Activated naive CD4-positive, alpha-beta T cell treated with anti-CD3 and anti-CD28 coated beads, Interleukin-2, amount 50 U/mL, for 16 hours (primary cell): ENCODE data around the gene ARHGEF37.
A peak's percentile ranks its signal among the peaks of the same experiment; 100 is the strongest.
"Not testable (repeated sequence)": the region's sequence is repeated elsewhere in the genome, so short reads cannot be mapped to it uniquely, and the experiment has no call there.

Experiments used
- DNase-seq: peaks from one replicate; pipeline ENCODE4 v3.0.0-alpha.2; 2020

Gene ARHGEF37

GRCh38 chr5:149652697-149653096 lies 71.4 kb downstream of the ARHGEF37 start:
- no peak for DNase-seq

DNA sequence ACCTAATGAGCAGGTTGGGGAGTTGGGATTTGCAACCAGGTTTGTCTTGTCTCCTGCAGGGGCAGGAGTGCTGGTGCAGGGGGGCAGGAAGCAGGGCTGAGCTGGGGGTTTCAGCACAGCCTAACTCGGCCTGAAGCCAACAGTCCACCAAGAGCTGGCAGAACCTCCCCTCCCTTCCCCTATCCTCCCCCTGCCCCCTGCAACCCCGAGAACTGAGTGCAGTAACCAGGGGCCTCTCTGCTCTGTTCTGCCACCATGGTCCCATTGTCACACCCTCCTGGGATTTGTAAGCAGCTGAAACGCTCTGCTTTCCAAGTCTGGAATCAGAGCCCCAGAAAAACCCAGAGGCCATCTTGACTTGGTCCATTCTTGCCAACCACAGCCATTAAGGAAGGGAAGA lies 72.9 kb downstream of the ARHGEF37 start:
- no peak for DNase-seq

DNA sequence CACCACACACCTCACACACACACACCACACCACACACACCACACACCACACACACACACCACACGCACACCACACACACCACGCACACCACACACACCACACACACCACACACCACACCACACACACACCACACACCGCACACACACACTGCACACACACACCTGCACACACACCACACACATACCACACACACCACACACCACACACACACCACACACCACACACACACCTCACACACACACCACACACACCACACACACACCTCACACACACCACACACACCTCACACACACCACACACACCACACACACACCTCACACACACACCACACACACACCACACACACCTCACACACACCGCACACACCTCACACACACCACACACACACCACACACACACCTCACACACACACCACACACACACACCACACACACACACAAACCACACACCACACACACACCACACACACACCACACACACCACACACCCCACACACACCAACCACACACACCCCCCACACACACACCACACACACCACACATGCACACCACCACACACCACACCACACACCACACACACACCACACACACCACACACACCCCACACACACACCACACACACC lies 73.7 kb downstream of the ARHGEF37 start:
- no peak for DNase-seq

DNA sequence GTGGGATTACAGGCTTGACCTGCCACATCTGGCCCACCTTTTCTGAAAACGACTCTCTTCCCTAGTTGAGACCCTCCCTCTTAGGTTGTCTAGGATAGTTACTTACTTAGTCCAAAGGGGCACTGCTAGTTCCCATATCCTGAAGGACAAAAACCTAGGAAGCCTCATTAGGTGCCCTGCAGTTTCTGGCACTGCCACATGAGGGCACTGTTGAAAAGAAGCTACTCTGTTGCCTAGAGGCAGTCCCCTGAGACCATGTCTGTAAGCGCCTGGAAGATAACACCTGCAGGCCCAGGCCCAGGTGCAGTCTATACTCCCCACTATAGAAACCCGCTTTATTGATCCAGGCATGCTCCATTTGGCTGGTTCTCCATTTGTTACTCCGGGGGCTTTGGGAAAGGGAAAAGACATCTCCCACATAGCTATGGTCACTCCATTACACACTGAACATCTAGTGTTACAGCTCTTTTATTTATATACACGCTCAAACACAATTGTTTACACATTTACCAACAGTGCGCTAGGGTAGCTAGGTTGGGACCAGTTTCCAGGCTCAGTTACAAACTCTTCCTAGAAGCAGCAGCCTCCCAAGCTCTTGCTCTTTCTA lies 75.4 kb downstream of the ARHGEF37 start:
- DNase-seq: no peak

DNA sequence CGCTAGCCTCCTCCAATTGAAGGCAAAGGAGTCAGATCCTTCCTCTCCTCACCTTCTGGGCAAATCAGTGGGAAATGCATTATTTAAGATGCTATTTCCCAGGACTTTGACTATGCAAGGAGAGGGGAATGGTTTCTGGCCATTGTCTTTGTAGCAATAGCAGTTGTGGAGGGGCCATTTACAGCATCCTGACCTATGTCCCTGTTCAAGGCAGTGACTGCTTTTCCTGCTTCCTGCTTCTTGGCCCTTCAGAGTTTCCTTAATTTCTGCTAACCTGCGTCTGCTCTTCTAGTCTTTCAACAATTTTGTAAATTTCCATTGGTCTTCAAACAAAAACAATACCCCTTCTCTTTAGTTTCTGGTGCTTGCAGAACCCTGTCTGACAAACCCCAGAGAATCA lies 76.0 kb downstream of the ARHGEF37 start:
- DNase-seq: no peak

DNA sequence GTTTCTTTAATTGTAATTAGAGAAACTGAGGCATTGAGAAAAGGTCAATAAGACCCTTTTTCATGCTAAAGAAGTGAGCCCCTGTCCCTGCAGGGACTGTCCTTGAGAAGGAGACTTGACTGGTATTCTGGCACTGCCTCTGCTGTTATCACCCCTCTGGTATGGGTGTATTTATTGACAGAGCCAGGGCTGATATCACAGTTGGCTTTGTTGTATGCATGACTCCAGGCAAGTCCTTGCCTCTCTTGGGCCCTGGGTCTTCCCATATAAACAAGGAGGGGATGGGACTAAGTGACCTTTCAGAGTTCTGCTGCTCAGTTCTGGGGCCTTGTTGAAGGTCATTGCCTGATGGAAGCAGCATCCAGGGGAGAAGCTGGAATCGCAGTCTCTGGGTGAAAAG lies 77.0 kb downstream of the ARHGEF37 start:
- no peak for DNase-seq

DNA sequence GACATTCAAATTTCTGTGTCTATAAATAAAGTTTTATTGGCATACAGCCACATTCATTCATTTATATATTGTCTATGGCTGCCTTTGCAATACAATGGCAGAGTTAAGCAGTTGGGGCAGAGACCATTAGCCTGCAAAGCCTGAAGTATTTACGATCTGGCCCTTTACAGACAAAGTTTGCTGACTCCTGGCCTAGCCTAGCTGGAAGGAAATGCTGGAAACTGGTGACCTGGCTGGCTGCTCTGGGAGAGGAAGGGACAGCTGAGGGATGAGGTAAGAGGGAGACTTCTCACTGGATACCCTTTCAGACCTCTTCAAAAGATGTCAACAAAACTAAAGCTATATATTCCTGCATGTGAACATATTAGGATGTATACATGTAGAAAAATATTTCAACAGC lies 82.8 kb downstream of the ARHGEF37 start:
- DNase-seq: no peak

DNA sequence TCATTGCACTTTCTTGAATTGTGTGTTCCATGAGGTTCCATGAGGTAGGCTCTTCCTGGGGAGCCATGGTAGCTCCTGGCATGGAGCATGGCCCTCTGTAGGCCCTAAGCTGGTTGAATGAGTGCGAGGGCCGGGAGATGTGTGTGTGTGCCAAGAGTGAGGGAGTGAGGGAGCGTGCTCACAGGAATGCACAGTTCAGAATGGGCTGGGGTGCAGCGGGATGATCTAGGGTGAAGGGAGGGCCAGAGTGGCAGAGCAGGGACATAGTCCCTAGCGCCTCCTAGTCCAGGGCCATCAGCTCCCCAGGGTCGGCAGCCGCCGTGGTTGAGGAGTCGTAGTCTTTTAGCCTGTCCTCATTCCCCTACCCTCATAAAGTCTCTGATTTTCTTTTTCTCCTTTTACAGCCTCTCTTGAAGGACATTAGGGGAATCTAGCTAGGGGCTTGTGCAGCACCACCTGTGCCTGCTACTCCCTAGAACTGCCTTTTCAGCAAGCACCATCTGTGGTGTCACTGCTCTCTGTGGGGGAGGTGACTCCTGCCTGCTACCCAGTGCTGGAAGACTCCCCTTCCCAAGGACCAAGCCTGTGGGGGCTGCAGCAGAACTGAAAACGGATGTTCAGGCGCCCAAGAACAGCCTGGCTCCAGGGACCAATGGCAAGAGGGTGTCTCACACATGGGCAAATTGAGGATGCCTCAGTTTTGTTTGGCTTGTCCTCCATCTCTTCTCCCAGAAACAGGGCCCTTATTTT lies 83.5 kb downstream of the ARHGEF37 start:
- DNase-seq: no peak

DNA sequence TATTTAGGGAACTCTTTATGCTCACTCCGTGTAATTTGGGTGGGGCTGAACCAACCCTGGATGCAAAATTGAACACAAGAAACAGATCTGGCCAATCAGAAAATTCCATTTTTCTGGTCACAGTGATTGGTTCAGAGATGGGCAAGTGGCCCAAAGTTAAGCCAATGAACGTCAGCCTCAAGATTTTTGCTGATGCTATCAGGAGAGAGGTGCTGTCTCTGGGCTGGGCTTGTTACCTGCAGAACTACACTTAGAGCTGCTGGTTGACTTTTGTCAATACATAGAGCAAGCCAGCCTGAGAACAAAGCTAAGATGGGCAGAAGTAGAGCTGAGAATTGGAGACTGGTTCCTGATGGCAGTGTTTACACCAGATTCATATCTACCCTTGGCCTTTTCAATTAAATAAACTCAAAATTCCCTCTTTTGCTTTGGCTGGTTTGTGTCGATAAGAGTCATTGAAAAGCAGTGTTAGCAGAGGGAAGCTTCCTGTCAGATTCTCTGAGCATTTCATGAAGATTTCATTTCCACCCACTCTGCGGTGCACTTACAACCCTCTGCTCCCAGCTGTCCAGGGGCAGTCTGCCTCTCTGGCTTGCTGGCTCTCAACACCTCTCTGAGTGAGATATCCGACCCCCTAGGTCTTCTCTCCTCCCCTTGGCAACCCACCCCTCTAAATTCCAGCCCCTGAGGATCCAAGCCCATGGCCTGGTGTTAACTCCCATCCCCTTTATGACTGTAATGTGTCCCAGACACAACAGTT lies 84.3 kb downstream of the ARHGEF37 start:
- DNase-seq: no peak

- DNase-seq: no peak
Observed at GRCh38 chr5:149666212-149666852, 85.0 kb downstream of the ARHGEF37 start.

DNA sequence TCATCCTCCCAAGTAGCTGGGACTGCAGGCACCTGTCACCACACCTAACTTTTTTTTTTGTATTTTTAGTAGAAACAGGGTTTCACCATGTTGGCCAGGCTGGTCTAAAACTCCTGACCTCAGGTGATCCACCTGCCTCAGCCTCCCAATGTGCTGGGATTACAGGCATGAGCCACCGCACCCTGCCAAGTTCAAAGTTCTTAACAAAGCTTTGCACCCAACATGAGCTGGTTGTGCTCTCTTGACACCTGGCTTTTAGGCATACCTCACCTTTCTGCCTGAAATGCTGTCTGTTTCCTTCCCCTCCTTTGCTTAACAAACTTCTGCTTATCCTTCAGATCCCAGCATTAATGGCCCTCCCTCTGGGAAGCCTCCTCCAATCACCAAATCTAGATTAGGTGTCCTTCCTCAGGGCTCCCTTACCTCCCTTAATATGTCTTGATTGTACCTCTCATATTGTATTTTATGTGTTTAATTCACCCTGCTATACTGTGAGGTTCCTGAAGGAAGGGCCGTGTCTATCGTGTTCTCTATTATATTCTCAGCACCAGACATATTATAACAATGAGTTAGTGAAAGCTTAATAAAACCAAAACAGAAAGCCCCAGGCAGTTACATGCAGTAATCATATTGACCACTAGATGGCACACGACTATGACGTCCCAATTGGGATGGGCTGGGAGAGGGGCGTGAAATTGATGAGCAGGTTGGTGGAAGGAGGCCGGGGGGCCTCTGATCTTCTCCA lies 86.0 kb downstream of the ARHGEF37 start:
- DNase-seq: peak; percentile 17

DNA sequence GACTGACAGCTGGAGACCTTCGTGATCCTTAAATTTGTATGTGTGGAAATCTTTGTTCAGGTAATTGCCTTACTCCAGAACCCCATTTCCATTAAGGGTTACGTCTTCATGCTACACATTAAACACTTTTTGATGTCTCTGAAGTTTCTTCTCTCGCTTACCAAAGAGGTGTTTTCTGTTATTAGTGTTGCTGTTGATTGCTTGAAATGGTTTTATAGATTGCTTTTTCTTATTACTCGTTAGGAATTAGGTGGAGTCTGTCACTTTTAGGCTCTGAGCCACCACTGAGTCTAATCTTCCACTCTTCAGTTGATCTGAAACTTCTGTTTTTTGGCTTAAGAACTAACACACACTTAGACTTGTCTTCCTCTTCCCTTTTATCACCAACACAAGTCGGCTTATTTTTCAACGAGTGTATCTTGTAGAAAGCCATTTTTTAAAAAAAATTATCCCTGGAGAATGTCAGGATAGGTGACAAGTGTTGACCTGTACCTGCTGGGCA lies 86.6 kb downstream of the ARHGEF37 start:
- no peak for DNase-seq

DNA sequence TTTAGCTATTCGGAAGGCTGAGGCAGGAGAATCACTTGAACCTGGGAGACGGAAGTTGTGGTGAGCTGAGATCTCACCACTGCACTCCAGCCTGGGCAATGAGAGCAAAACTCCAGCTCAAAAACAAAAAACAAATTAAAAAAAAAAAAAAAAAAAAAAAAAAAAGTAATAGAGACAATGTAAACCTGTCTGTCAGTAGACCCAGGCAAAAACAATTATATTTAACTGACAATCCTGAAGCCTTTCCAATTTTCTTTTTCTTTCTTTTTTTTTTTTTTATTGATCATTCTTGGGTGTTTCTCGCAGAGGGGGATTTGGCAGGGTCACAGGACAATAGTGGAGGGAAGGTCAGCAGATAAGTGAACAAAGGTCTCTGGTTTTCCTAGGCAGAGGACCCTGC lies 88.0 kb downstream of the ARHGEF37 start:
- DNase-seq: not testable (repeated sequence)

- DNase-seq: no peak
Observed at GRCh38 chr5:149671544-149671943, 90.2 kb downstream of the ARHGEF37 start.

DNA sequence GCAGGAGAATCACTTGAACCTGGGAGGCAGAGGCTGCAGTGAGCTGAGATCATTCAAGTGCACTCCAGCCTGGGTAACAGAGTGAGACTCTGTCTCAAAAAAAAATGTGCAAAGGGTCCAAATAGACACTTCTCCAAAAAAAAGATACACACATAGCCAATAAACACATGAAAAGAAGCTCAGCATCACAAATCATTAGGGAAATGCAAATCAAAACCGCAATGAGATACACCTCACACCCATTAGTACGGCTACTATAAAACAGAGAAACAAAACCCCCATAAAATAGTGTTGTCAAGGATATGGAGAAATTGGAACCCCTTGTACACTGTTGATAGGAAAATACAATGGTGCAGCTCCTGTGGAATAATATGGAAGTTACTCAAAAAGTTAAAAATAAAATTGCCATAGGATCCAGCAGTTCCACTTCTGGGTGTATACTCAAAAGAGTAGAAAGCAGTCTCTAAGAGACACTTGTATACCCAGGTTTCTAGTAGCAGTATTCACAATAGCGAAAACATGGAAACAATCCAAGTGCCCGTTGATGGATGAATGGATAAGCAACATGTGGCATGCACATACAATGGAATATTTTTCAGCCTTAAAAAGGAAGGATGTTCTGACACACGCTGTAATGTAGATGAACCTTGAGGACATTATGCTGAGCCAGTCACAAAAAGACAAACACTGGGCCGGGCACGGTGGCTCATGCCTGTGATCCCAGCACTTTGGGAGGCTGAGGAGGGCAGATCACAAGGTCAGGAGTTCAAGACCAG lies 91.6 kb downstream of the ARHGEF37 start:
- no peak for DNase-seq

DNA sequence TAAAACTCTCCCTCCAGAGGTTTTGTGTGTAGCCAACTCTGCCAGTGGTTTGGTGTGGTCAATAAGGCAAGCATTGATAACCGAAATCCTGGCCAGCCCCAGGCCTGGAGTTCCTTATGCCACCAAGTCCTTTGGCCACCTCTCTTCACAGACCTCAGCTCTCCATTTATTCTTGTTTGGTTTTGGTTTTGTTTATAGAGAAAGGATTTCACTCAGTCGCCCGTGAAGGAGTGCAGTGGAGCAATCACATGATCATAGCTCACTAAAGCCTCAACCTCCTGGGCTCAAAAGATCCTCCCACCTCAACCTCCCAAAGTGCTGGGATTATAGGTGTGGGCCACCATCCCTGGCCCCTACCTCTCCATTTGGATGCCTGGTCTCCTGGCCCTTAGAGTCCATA lies 93.4 kb downstream of the ARHGEF37 start:
- no peak for DNase-seq

DNA sequence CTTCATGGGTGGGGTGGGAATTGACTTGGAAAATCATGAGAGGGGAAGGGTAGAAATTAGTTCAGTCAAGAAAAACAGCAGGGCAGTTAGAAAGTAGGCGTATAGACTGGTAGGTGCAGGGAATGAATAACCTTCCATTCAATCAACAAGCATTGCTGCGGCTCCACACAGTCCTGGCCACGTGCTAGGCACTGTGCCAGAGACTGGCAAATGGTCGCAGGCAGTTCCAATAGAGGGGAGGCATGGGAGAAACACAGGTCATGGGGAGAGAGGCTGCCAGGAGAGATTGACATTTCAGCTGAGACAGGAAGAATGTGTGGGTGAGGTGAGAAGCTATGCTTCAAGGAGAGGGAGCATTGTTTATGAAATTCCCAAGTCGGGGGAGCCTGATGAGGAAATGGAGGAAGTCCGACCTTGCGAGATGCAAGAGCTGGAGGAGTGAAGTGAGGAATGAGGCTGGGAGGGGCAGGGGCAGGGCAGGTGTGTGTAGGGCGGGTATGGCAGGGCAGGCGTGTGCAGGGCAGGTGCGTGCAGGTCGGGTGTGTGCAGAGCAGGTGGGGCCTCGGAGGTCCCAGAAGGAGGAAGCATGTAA lies 94.4 kb downstream of the ARHGEF37 start:
- no peak for DNase-seq

DNA sequence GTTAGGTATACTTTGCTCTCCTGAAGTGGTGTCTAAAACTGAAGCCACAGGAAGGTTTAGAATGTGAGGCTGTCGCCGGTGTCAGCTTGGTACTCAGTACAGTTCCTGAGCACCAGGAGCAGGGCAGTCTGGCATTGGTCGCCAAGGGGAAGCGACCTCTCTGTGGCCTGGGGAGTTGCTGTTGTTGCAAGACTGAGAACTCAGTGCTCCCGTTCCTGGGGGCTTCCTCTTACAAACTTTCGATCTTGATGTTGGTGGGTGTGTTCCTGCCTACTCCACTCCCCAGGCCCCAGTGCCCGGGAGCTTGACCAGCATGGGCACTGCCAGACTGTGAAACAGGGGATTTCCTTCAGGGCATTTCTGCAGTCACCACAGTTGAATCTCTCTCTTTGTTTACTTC lies 96.4 kb downstream of the ARHGEF37 start:
- DNase-seq: no peak

DNA sequence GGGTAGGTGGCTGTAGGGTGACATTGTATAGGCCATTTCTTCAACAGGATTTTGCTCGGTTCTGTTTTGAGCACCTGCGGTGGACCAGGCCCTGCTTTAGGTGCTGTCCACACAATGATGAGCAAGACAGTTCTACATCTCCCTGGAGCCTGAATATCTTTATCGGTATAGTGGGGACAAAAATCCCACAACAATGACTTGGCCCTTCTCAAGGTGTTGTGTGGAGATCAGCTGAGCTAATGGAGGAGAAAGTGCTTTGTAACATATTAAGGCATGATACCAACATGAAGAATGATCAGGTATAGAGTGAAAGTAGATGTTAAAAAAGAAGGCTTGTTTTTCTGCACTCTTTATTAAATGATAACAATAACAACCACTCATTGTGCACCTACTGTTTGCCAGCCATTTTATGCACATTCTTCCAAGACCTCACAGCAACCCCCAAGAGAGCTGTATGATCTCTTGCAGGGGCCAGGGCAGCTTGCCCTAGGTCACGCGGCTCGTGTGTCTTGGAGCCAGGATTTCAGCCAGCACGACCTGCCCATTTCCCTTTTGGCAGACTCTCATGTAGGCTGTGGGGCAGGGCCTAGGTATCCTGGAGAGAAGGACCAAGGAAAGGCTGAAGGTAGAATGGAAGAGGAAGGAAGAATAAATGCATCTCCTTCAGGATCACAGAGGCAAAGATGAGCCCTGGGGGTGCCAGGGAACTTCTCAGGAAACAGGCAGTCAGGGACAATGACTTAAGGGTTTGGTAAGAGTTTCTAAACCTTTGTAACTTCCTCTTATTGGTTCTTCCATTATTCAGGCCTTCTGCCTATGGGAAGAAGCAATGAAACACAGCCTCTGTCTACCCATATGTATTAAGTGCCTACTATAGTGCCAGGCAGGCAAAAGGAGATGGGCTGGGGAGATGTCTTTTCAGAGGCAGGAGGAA lies 98.8 kb downstream of the ARHGEF37 start:
- DNase-seq: no peak

DNA sequence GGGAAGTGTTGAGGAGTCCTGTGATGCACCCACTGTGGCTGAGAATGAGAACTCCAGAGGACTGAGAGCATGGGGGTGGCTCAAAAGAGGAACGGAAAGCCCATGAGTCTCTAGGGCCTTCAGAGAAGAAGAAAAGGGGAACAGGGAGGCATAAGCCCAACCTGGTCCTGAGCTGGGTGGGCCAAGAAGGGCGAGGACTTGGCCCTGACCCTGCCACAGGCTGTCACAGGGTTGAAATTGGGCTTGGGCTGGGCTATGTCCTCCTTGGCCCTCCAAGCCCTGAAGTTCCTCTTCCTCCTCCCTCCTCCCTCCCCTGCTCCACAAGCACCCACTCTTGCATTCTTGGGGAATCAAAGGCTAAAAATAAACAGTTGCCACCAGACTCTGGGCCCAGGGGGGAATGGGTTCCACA lies 99.5 kb downstream of the ARHGEF37 start:
- no peak for DNase-seq
